ENCODE measurements around the gene RALGAPA2. TPM values are rescaled to one million over a fixed set of nuclear protein-coding genes. Genes with fewer than 3 reads are reported as not detected.

Gene RALGAPA2
- total and polyA plus RNA-seq, 7 donors = 8.4 to 23.2 (median 18.5) TPM

- WGBS, 2 donors = 87 to 92% methylated on average over 4 of the region's 4 CpGs
- intact Hi-C loops (cut with DNase I) = no loop called here
- DNase-seq = no peak
- Histone ChIP-seq H3K4me3 (no peak overlapping the region), H3K27ac (no peak overlapping the region), H3K27me3 (no peaks in the 10 kb centered on the region), H3K36me3 (no peaks in the 10 kb centered on the region), H3K9me3 (no peaks in the 10 kb centered on the region), H3K4me1 (no peaks in the 10 kb centered on the region)
- TF ChIP-seq EP300 (IDR thresholded peaks at IDR 0.05) = no peak
- TF ChIP-seq POLR2A (IDR thresholded peaks at IDR 0.05) = no peak
- no peak for TF ChIP-seq CTCF (IDR thresholded peaks at IDR 0.05)
- no peak for TF ChIP-seq POLR2AphosphoS5 (IDR thresholded peaks at IDR 0.05)
Measured at GRCh38 chr20:20755231-20755630, 42.8 kb upstream of the RALGAPA2 start.

GRCh38 chr20:20754714-20755113, 42.3 kb upstream of the RALGAPA2 start:
- no peaks in the 10 kb centered on the region for H3K4me1 ChIP-seq
- no peaks in the 10 kb centered on the region for H3K9me3 ChIP-seq
- H3K27me3 ChIP-seq = no peaks in the 10 kb centered on the region
- intact Hi-C loops (cut with DNase I) = no loop called here
- no peak overlapping the region for H3K27ac ChIP-seq
- no peak for TF ChIP-seq CTCF (IDR thresholded peaks at IDR 0.05)
- no peak for TF ChIP-seq EP300 (IDR thresholded peaks at IDR 0.05)
- TF ChIP-seq POLR2AphosphoS5 (IDR thresholded peaks at IDR 0.05) = no peak
- TF ChIP-seq POLR2A (IDR thresholded peaks at IDR 0.05) = no peak
- H3K4me3 ChIP-seq = no peak overlapping the region
- 77 to 87% methylated on average over 3 of the region's 3 CpGs for WGBS, 2 donors
- no peaks in the 10 kb centered on the region for H3K36me3 ChIP-seq
- DNase-seq = no peak

- TF ChIP-seq POLR2AphosphoS5 (IDR thresholded peaks at IDR 0.05) = peak in 3 of 4 donors; percentile 3 to 28 (median 19)
- TF ChIP-seq POLR2A (IDR thresholded peaks at IDR 0.05) = no peak
- intact Hi-C loops (cut with DNase I) = no loop called here
- H3K9me3 ChIP-seq = peaks cover 0 to 10% (median 0%) of the 10 kb centered on the region in 4 donors
- H3K4me1 ChIP-seq = no peaks in the 10 kb centered on the region
- H3K27me3 ChIP-seq = no peaks in the 10 kb centered on the region
- no peaks in the 10 kb centered on the region for H3K36me3 ChIP-seq
- no peak overlapping the region for H3K4me3 ChIP-seq
- DNase-seq = no peak
- peak overlapping the region in 1 of 4 donors; percentile 52 for H3K27ac ChIP-seq
- WGBS, 2 donors = 14 to 50% methylated on average over 5 of the region's 5 CpGs
Measured at GRCh38 chr20:20752712-20753111, 40.3 kb upstream of the RALGAPA2 start.

GRCh38 chr20:20747298-20747697, 34.9 kb upstream of the RALGAPA2 start:
- H3K36me3 ChIP-seq = no peaks in the 10 kb centered on the region
- TF ChIP-seq CTCF (IDR thresholded peaks at IDR 0.05) (no peak), EP300 (IDR thresholded peaks at IDR 0.05) (no peak), POLR2AphosphoS5 (IDR thresholded peaks at IDR 0.05) (no peak), POLR2A (IDR thresholded peaks at IDR 0.05) (no peak)
- peaks cover 0 to 16% (median 13%) of the 10 kb centered on the region in 4 donors for H3K4me1 ChIP-seq
- peaks cover 0 to 10% (median 0%) of the 10 kb centered on the region in 4 donors for H3K9me3 ChIP-seq
- H3K27me3 ChIP-seq = no peaks in the 10 kb centered on the region
- H3K4me3 ChIP-seq = no peak overlapping the region
- WGBS, 2 donors = 83 to 84% methylated on average over 1 of the region's 1 CpG
- DNase-seq = no peak
- H3K27ac ChIP-seq = no peak overlapping the region
- intact Hi-C loops (cut with DNase I) = no loop called here

- no peak for TF ChIP-seq EP300 (IDR thresholded peaks at IDR 0.05)
- no peak for TF ChIP-seq CTCF (IDR thresholded peaks at IDR 0.05)
- TF ChIP-seq POLR2A (IDR thresholded peaks at IDR 0.05) = no peak
- TF ChIP-seq POLR2AphosphoS5 (IDR thresholded peaks at IDR 0.05) = no peak
- intact Hi-C loops (cut with DNase I) = no loop called here
- Histone ChIP-seq H3K4me1 (peaks cover 0 to 16% (median 13%) of the 10 kb centered on the region in 4 donors), H3K9me3 (peaks cover 0 to 10% (median 0%) of the 10 kb centered on the region in 4 donors), H3K36me3 (no peaks in the 10 kb centered on the region), H3K27ac (peak overlapping the region; percentile 52 to 76 (median 66)), H3K27me3 (no peaks in the 10 kb centered on the region), H3K4me3 (no peak overlapping the region)
- 7 to 59% methylated on average over 5 of the region's 5 CpGs for WGBS, 2 donors
- DNase-seq = no peak
Measured at GRCh38 chr20:20744170-20744725, 31.8 kb upstream of the RALGAPA2 start.
